UCSD-AML1 (cell line): ENCODE measurements around the gene LDHAL6B.
"Not testable (repeated sequence)": the region's sequence is repeated elsewhere in the genome, so short reads cannot be mapped to it uniquely, and the experiment has no call there.

Experiments
- DNase-seq: peaks from one replicate; lab custom pipeline; 2025; ENCODE audit not compliant: unreplicated experiment; lab: John Stamatoyannopoulos, UW

LDHAL6B gene

DNA sequence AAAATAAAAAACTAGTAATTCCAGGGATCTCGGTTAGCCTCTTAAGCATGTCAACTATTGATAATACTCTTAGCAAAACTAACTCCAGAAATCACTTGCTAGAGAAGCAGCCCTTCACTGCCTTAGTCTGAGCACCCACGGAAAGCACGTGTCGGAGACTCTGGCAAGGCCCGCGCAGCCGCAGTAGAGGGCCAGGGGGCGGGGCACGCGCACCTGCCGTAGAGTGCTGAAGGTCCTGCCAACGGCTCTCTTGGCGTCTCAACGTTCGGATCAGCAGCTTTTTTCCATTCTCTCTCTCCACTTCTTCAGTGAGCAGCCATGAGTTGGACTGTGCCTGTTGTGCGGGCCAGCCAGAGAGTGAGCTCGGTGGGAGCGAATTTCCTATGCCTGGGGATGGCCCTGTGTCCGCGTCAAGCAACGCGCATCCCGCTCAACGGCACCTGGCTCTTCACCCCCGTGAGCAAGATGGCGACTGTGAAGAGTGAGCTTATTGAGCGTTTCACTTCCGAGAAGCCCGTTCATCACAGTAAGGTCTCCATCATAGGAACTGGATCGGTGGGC is at the start of gene LDHAL6B:
TSS of gene LDHAL6B (plus strand) at position 221 of the 561 bp plus-strand sequence. CDS start at position 319, 98 bp downstream.
- no peak for DNase-seq

DNA sequence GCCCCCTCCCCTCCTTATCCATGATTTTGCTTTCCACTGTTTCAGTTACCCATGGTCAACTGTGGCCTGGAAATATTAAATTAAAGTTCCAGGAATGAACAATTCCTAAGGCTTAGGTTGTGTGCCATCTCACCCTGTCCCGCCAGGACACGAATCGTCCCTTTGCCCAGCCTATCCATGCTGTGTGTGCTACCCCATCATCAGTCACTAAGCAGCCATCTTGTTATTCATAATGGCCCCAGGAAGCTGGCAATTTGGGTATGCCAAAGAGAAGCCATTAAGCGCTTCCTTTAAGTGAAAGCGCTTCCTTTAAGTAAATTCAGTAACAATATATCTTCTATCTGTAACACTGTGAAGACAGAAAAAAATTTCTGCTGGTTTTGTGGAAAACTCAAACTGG is 49.2 kb upstream of the LDHAL6B start:
- DNase-seq: no peak

GRCh38 chr15:59157840-59158700 is 48.6 kb upstream of the LDHAL6B start:
- DNase-seq: no peak

- DNase-seq: no peak
Measured at GRCh38 chr15:59158701-59159034, 48.0 kb upstream of the LDHAL6B start.

DNA sequence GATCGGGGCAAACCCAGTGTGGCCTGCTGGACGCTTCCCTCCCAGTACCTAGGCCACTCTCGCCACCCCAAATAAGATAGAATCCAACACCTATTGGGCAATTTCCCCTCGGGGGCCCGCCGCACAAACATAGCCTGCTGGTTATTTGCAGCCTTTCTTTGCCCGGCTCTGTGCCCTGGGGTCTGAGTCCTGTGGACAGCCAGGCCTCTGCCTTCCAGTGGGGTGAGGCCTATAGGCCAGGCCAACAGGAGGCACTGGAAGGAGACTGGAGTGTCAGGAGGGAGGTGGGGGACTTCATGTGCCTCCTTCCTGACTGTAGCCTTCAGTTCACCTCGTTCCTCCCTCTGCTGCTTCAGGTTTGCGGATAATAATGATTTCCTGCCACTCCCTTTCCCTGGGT is 47.4 kb upstream of the LDHAL6B start:
- no peak for DNase-seq

DNA sequence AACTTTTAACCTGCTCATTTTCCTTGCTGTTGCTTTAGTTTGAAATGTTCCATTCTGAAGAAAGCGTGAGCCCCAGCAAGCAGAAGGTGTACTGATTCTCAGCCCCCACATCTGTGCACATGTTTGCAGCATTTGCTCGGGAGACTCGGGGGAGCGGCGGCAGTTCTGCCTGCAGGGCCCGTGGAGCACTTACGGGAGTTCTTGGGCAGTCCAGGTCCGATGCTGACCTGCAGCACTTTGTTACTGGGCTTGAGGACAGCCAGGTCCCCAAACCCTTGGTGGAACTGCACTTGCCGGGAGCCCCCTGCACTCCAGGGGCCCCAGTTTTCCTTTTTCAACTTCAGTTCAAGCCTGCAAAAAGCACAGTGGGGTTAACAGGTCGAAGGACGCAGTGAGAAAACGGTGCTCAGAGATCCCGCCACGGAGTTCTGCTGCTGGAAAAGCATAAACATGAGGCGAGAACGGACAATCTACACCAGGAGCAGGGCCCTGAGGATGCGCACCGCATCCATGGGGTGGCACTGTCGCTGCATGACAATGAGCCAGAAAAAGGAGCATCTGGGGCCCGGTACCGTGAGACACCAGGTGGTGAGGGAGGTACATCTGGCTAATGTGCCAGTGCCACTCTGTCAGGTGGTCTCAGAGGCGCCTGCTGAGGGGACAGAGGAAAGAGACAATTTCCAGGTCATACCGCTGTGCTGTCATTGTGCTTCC is 45.6 kb upstream of the LDHAL6B start:
- peak; percentile 34 for DNase-seq

- not testable (repeated sequence) for DNase-seq
Measured at GRCh38 chr15:59162080-59162479, 44.6 kb upstream of the LDHAL6B start.

DNA sequence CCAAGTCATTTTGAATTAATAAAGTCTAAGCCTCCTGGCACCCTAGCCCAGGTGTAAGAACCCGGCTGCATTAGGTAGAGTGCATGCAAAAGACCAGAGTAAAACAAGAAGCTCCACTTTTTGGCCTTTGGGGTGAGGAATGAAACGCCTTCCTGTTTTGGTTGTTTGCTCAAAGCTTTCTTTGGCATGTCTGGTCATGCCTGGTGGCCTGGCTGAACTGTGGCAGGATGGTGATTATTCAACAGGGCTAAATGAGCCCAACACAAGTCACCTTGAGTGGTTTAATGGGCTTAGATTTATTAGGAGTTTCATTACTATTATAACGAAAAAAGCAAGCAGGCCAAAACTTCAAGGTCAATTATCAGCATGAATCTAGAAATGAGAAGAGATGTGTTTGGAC is 40.9 kb upstream of the LDHAL6B start:
- peak; percentile 20 for DNase-seq

- no peak for DNase-seq
Measured at GRCh38 chr15:59166166-59166565, 40.5 kb upstream of the LDHAL6B start.

DNA sequence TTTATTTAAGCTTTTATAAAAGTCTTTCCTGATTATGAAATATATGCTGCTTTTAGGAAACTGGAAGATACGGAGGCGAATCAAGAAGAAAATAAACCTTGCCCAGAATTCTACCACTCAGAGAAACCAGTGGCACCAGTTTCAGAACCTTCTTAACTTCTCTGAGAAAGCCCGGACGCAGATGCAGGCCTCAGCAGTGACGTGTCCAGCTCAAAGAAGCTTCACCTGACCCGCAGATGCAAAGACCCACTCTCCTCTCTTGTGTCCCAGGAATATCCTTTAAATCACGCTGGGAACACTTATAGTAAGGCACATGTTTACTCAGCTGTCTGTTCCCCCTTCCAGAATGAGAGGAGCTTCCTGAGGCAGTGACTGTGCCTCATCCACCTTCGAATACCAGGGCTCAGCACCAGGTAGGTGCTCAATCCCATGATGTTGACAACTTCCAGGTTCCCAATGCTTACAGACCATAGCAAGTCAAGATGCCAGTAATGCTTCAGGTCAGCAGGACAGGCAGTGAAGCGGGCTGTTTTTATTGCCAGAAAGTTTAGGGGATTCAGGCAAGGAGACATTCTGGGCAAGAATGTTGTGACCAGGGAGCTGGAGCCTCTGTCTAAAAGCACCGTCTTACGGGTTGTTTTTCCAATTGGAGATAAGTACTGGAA is 39.9 kb upstream of the LDHAL6B start:
- no peak for DNase-seq

DNA sequence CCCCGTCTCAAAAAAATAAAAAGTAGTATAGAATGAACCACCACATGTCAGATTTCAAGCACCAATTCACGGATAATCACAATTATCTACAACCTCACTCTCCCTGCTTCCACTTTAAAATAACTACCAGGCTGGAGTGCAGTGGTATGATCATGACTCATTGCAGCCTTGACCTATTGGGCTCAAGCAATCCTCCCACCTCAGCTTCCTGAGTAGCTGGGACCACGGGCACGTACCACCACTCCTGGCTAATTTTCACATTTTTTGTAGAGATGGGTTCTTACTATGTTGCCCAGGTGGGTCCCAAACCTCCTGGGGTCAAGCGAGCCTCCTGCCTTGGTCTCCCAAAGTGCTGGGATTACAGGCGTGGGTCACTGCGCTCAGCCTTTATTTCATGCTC is 38.1 kb upstream of the LDHAL6B start:
- no peak for DNase-seq

DNA sequence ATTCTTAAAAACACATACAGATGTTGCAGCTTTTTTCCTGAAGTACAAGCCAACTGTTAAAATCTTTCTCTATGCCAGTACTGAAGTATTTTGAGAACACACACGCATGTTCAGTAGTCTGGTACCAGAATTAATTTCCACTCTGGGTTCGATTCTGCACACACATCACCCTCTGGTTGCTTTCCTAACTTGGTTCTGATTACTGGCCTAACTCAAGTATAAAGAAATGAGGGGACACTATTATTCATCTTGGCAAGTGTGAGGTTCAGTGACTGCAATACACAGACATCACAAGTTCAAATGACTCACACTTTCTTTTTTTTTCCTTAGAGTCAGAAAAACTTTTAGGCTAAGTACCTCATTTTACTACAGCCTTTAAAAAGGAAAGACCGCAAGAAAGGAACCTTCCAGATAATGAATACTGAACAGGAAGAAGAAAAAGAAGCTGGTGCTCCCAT is 37.4 kb upstream of the LDHAL6B start:
- no peak for DNase-seq

DNA sequence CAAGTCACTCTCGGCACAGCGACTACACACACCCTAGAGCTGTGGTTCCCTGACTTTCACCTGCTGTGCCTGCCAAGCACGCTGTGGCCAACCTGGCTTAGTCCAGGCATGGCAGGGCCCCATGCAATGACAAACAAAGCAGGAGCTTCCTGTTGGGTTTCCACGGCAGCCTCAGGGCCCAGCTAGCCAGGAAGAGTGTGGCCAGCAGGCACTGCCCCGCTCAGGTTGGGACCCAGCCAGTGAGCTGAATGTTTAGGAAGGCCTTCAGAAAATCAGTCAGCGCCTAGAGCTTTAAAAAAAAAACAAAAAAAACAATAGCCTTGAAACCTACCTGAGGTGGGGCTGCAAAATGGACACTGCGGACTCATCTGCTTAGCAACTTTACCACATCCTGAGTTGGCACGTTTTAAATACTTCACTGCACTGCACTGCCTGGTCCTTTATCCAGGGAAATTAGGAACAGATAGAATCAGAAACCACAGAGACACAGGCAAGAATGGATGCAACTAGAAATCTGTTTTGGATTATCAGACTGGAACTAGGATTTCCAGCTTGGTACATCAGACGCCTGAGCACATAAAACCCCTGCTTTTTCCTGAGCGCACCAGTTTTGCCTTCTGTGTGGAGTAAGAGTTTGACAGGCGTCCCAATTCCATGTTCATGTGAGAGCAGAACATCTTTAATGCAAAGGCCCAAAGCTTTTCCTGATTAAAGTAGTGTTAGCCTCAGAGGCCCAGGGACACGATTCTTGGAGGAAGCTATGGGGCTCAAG is 36.2 kb upstream of the LDHAL6B start:
- DNase-seq: peak; percentile 42

GRCh38 chr15:59171067-59171397 is 35.6 kb upstream of the LDHAL6B start:
- DNase-seq: no peak

DNA sequence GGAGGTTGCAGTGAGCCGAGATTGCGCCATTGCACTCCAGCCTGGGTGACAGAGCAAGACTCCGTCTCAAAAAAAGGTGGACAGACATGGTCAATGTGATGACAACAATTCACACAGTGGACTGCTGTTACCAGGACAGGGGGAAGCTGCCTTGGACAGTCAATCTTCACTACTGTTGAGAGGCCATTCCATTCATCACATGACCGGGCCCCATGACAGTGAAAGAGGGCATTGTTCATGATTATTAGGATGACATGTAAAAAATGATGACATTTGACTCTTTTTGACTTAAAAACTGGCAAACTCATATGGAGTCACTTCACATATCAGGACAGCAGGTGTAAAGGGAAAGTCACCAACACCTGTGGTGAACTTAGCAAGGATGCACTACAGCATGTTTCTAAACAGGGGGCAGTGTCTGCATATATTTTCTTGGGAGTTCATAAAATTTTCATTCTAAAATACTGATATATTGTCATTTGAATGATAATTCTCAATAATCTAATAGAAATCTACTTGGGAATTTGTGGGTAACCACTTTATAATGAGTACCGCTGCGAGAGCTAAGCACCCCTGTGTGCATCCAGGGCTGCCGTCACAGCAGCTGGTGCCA is 34.2 kb upstream of the LDHAL6B start:
- DNase-seq: no peak

GRCh38 chr15:59173194-59173593 is 33.4 kb upstream of the LDHAL6B start:
- DNase-seq: no peak

DNA sequence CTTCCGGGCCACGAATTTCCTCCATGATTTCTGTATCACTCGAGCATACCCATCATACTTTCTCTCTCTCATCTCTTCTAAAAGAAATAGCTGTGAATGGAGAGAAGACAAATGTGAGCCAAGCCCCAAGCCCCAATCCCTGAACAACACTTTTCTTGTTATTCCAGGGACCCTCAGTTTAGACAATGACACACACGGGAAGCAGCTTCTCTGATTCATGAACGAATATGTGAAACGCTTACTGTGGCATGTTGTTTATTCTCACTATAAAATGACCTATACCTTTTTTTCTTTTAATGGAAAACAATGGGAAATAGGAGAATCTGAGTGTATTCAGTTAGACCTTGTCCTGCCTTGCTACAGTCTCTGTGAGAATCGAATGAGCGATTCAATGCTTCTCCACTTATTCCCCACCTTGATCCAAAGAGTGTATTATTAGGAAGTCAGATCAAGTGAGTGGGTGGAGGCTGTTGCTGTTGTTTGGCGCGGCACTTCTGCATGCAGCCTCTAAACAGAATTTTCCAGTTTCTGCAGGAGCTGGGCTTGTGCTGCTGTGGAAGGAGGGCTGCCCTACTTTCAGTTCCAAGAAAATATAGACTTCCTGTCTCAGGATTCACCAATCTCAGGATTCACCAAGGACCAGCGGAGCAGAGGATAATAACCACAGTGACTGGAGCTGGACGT is 32.4 kb upstream of the LDHAL6B start:
- no peak for DNase-seq

- DNase-seq: peak; percentile 28
Measured at GRCh38 chr15:59174835-59175831, 31.5 kb upstream of the LDHAL6B start.
